Jurkat, Clone E6-1 (cell line): Measurements from ENCODE around the gene SMYD4.
"Not testable (repeated sequence)": the region's sequence is repeated elsewhere in the genome, so short reads cannot be mapped to it uniquely, and the experiment has no call there.

Source experiments
- DNase-seq: peaks from one replicate; pipeline ENCODE4 v3.0.0-alpha.2; 2011; ENCODE audit warnings: low read depth, low spot score
- H3K4me3 ChIP-seq: 2 replicates; pipeline ENCODE4 v1.5.1; 2011; ENCODE audit warnings: mild to moderate bottlenecking, low read length, control low read depth, moderate library complexity

Gene SMYD4

GRCh38 chr17:1839516-1839915 lies 9.8 kb upstream of the SMYD4 start:
- no peak for DNase-seq
- no peak overlapping the region for H3K4me3 ChIP-seq

DNA sequence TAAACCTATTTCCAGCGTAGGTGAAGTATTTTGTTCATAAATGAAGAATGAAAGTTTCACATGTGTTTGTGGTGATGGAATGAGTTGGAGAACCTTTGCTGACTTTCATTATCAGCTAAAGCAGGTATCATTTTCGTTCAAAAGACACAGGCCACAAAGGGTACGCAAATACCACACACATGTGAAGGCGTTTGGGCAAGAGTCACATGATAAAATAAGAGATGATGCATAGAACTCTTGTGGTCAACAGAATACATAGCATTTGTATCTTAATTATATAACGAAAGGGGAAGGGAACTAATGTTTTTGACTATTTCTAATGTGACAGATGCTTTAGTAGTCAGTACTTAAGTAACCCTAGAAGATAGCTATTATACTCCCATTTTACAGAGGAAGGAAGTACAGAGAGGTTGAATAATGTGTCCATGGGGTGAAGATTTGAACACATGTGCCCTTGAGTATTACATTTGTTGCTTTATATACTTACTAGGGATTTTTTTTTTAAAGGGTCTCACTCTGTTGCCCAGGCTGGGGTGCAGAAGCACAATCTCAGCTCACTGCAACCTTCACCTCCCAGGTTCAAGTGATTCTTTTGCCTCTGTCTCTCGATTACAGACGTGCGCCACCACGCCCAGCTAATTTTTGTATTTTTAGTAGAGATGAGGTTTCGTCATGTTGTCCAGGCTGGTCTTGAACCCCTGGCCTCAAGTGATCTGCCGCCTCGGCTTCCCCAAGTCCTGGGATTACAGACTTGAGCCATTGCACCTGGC lies 4.9 kb upstream of the SMYD4 start:
- peak; percentile 30 for DNase-seq
- no peak overlapping the region for H3K4me3 ChIP-seq

DNA sequence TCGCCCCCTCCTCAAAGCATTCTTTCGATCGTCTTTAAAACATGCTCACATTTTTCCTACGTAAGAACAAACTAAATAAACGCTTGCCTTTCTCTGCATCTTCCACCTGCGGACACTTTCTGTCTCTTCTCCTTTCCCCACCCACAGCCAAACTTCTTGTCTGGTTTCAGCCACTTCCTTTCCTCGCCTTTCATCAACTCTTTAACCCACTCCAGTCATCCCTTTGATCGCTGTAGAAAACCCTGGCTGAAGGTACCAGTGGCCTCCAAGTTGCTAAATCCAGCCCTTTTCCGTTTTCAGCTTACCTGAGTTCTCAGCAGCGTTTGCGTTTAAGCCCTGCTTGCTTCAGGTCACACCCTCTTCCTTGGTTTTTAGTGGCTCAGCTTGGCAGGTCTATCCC lies 586 bp upstream of the SMYD4 start:
- H3K4me3 ChIP-seq, result peak overlapping the region; percentile 93
- peak; percentile 69 for DNase-seq

- H3K4me3 ChIP-seq, result peak overlapping the region; percentile 93
- DNase-seq, result no peak
Measured at GRCh38 chr17:1829216-1829591, 498 bp downstream of the SMYD4 start.

- no peak for DNase-seq
- H3K4me3 ChIP-seq, result no peak overlapping the region
Measured at GRCh38 chr17:1820528-1821252, 9.0 kb downstream of the SMYD4 start.

- no peak for DNase-seq
- no peak overlapping the region for H3K4me3 ChIP-seq
Measured at GRCh38 chr17:1813088-1813487, 16.6 kb downstream of the SMYD4 start.

DNA sequence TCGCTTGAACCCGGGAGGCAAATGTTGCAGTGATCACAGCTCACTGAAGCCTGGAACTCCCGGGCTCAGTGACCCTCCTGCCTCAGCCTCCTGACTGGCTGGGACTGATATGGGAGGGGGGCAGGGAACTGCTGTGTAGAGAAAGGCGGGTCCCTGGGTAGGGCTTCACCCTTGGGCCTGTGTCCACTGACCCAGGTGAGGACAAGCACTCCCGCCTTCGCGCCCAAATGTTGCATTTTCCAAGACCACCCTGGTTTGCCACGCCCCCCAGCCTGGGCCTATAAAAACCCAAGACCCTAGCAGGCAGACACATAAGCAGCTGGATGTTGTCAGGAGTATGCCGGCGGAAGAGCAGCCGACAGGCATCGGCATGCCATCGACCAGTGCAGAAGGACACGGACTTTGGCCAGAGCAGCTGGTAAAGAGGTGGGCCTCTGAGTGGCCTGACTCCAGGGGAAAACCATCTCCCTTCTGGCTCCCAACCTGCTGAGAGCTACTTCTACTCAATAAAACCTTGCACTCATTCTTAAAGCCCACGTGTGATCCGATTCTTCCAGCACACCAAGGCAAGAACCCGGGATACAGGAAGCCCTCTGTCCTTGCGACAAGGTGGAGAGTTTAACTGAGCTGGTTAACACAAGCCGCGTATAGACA lies 19.1 kb downstream of the SMYD4 start:
- no peak overlapping the region for H3K4me3 ChIP-seq
- DNase-seq, result no peak

DNA sequence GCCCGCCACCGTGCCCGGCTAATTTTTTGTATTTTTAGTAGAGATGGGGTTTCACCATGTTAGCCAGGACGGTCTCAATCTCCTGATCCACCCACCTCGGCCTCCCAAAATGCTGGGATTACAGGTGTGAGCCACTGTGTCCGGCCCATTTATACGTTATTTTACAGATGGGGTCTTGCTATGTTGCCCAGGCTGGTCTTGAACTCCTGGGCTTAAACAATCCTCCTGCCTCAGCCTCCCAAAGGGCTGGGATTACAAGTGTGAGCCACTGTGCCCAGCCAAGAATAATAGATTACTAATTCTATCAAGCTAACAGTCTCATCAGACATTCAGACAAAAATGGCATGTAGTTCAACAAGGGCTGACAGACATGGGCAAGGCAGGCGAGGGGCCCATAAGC lies 19.9 kb downstream of the SMYD4 start:
- DNase-seq, H3K4me3 ChIP-seq: not testable (repeated sequence)

DNA sequence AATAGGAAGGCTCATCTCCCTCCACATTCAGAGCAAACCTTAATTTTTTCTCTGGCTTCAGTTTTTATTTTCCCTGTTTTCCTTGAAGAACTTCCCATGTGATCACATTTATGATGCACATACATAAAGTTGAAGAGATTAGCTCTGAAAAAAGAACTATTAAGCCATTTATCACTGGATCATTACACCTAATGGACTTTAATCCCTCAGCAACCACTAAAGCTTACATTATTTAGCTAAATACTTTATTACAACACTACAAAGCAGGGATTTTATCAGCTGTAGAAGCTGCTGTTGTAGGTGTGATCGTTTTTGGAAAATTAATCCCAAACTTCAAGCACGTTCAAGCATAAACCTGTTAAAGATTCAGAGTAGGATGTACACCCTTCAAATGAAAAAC lies 21.1 kb downstream of the SMYD4 start:
- H3K4me3 ChIP-seq, result no peak overlapping the region
- no peak for DNase-seq

GRCh38 chr17:1807890-1808289 lies 21.8 kb downstream of the SMYD4 start:
- DNase-seq, result no peak
- no peak overlapping the region for H3K4me3 ChIP-seq

GRCh38 chr17:1803280-1803679 lies 26.4 kb downstream of the SMYD4 start:
- H3K4me3 ChIP-seq, result no peak overlapping the region

GRCh38 chr17:1802429-1802828 lies 27.3 kb downstream of the SMYD4 start:
- no peak for DNase-seq
- H3K4me3 ChIP-seq, result no peak overlapping the region

More at GRCh38 chr17:1803280-1803679, 26.4 kb downstream of the SMYD4 start:
- no peak for DNase-seq

DNA sequence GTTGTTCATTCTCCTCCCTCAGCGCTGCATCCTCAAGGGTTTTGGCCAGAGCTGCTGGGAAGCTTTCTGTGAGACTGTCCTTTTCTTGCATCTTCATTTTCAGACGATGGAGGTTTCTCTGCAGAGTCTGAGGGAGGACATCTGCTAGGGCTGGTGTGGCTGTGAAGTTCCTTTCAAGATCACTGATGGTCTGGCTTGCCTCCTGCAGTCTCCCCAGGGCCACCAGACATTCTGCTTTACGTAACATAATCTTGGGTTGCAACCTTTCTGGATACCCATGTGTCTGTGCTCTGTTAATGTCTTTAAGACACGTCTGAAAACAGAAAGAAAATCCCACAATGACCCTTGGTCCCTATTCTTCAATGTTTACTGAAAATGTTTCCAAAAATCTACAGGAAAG lies 29.0 kb downstream of the SMYD4 start:
- no peak for DNase-seq
- H3K4me3 ChIP-seq, result no peak overlapping the region

- H3K4me3 ChIP-seq, result no peak overlapping the region
- no peak for DNase-seq
Measured at GRCh38 chr17:1800240-1800639, 29.5 kb downstream of the SMYD4 start.

- not testable (repeated sequence) for DNase-seq, H3K4me3 ChIP-seq
Measured at GRCh38 chr17:1797846-1798245, 31.9 kb downstream of the SMYD4 start.

DNA sequence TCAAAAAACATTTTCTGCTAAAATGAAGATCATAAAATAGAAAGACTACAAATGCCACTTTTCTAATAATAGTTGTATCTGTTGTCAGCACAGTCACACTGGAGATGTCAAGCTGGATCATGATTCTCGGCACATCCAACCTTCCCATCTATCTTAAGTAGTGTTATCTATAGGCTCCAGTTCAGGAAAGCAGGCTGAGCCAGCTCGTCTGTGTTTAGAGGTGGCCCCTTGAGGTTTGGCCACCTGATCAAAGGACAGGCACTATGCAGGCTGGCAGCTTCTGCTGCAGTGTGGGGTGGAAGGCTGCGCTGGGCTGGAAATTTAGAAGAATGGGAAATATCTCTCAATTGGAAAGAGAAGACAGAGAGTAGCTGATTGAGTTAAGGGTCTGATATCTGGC lies 32.4 kb downstream of the SMYD4 start:
- no peak for DNase-seq
- H3K4me3 ChIP-seq, result no peak overlapping the region

DNA sequence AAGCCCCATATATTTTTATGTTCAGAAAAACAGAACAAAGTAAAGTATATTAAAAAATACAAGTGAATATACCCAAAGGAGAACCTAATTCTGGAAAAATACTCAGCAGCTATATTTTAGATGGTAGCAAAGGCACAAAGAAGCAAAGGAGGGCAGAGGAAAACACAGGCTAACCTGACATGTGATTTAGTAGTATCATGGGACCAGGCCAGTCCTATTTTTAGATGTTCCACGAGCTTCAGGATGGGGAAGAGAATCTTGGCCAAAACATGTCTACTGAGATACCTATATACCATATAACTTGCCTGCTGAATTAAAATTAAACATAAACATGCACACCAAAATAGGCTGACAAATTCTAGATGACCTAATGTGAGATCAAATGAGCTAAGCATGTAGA lies 32.9 kb downstream of the SMYD4 start:
- no peak for DNase-seq
- no peak overlapping the region for H3K4me3 ChIP-seq

DNA sequence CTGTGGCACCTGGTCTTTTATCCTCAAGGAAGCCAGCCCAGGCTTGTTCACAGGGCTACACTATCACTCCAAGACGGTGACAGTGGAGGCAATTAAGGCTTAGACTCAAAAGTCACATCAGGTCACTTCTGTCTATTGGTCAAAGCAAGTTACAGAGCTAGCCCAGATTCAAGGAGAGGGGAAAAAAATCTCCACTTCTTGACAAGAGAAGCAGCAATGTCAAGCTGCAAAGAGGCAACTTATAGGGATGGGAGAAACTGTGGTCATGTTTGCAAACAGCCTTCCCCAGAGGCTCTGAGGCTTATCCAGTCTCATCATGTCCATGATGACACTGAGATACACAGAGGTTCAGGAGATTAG lies 36.3 kb downstream of the SMYD4 start:
- H3K4me3 ChIP-seq, result no peak overlapping the region
- no peak for DNase-seq

DNA sequence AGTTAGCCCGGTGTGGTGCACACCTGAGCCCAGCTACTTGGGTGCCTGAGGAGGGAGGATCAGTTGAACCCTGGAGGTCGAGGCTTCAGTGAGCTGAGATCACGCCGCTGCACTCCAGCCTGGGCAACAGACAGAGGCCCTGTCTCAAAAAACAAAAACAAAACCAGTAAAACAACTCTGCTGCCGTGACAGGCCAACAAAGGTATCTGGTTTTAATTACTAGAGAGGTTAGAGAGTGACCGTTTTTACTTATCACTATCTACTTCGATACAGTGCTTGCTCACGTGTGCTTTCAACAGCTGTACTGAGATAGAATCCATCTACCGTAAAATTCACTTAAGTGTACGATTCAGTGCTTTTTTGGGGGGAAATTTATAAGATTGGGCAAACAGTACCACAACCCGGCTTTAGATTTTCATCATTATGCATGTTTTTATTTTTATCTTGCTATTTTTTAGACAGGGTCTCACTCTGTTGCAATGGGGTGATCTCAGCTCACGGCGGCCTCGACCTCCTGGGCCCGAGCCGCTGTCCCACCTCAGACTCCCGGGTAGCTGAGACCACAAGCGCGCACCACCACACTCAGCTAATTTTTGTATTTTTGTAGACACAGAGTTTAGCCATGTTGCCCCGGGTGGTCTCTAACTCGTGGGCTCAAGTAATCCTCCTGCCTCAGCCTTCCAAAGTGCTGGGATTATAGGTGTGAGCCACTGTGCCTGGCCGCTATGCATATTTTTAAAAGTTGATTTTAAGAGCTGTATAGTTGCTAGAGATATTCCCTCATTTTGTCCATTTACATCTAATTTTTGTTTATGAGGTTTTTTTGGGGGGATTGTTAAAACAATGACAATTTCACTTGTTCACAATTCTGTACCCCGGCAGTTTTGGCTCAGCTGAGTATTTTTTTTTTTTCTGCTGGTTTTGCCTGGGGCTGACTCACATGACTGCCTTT lies 36.9 kb downstream of the SMYD4 start:
- H3K4me3 ChIP-seq, result no peak overlapping the region
- DNase-seq, result no peak
